Jurkat, Clone E6-1 (cell line): ENCODE measurements around the gene AFAP1L2.

ENCODE experiments used
- DNase-seq: peaks from one replicate; pipeline ENCODE4 v3.0.0-alpha.2; 2011; ENCODE audit warnings: low read depth, low spot score
- H3K4me3 ChIP-seq: 2 replicates; pipeline ENCODE4 v1.5.1; 2011; ENCODE audit warnings: mild to moderate bottlenecking, low read length, control low read depth, moderate library complexity

Gene AFAP1L2

GRCh38 chr10:114326795-114327194 lies 77.5 kb downstream of the AFAP1L2 start:
- no peak for DNase-seq

DNA sequence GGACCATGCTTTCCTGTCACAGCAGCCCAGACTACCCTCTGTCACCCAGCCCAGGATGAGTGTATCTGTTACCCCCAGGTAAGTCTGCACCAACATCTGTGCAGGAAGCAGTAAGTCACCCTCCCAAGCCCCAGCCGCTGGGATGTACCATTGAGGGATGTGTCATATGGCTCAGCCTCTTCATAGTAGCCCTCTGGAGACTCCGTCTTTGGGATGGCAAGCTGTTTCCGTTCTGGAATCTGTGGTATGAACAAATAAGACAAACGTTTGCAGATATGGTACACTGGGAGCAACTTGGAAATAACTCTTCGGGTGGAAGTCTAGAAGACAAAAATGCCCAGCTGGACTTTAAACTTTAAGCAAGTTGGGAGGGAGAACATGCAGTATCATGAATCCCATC lies 81.3 kb downstream of the AFAP1L2 start:
- no peak overlapping the region for H3K4me3 ChIP-seq
- no peak for DNase-seq

More at GRCh38 chr10:114326795-114327194, 77.5 kb downstream of the AFAP1L2 start:
- H3K4me3 ChIP-seq: no peak overlapping the region

GRCh38 chr10:114322344-114322743 lies 82.0 kb downstream of the AFAP1L2 start:
- DNase-seq: no peak
- no peak overlapping the region for H3K4me3 ChIP-seq

- H3K4me3 ChIP-seq: no peak overlapping the region
- no peak for DNase-seq
Observed at GRCh38 chr10:114320249-114321116, 83.8 kb downstream of the AFAP1L2 start.

DNA sequence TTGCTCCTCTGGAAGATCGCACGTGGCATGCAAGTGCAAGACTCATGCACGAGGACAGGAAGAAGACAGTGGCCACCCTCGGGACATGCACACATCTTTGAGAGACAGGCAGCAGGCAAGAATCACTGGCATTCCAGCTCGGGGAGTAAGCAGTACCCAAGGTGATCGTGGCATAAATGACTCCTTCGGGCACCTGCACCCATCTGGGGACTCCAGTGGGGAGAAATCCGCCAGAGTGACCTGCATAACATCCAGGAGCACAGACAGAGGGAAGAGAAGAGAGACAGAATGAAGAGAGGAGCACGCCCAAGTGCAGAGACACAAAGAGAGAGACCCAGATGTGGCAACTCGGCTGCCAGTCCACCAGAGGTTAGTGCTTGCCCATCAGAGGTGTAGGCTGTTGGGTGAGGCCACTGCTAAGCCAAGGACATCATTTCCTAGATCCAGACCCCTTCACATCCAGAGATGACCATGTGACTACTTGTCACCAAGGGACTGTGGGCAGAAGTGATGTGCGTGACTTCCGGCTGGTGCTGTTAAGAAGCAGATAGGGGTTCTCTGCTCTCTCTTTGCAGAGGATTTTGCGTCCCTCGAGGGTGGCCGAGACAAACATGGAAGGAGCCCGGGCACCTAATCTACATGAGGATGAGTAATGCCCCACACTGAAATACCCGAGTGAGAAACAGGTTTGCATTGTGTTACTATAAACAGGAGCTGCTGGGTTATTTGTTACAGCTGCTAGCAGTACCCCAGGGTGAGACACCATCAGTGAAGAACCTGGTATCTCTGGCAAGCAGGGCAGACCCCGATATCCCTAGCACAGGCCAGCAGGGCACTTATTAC lies 84.7 kb downstream of the AFAP1L2 start:
- no peak overlapping the region for H3K4me3 ChIP-seq
- no peak for DNase-seq

- DNase-seq: no peak
- H3K4me3 ChIP-seq: no peak overlapping the region
Observed at GRCh38 chr10:114316744-114317143, 87.6 kb downstream of the AFAP1L2 start.

DNA sequence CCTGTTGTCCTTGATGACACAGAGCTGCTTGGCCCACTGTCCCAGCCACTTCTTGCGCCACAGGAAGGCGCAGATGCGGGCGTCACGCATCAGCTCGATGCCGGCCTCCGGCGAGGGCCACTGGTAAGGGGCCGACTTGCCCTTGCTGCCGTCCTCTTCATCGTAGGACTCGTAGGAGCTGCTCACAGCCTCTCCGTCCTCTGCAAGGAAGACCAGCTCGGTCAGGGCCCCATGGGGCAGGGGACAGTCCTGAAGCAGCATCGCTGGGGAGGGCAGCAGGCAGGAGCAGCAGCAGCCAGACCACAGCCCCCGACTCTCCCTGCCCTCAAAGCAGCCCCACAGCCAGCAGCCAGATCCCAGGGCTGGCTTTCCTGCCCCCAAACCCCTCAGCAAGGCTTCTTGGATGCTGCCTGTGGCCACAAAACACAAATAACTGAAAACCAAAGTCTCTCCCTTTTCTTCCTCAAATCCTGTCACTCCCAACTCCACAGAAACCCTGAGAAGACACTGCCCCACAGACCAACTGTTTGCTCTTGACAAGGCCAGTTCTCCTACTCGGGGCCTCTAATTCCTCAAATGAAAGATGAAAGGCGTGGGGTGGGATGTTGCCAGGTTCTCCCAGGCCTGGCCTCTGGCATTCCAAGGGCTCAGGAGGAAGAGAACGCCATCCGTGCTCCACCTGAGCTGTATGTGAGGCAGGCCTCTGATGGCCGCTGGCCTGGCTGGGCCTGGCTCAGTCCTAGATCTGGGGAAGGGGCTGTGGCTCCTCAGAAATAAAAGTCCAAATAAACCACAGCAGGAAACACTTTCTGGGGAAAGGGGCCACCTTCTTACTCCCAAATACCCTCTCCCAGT lies 88.5 kb downstream of the AFAP1L2 start:
- no peak for DNase-seq
- H3K4me3 ChIP-seq: no peak overlapping the region

- H3K4me3 ChIP-seq: no peak overlapping the region
- DNase-seq: no peak
Observed at GRCh38 chr10:114313866-114314265, 90.4 kb downstream of the AFAP1L2 start.

GRCh38 chr10:114313139-114313538 lies 91.2 kb downstream of the AFAP1L2 start:
- H3K4me3 ChIP-seq: no peak overlapping the region
- no peak for DNase-seq

DNA sequence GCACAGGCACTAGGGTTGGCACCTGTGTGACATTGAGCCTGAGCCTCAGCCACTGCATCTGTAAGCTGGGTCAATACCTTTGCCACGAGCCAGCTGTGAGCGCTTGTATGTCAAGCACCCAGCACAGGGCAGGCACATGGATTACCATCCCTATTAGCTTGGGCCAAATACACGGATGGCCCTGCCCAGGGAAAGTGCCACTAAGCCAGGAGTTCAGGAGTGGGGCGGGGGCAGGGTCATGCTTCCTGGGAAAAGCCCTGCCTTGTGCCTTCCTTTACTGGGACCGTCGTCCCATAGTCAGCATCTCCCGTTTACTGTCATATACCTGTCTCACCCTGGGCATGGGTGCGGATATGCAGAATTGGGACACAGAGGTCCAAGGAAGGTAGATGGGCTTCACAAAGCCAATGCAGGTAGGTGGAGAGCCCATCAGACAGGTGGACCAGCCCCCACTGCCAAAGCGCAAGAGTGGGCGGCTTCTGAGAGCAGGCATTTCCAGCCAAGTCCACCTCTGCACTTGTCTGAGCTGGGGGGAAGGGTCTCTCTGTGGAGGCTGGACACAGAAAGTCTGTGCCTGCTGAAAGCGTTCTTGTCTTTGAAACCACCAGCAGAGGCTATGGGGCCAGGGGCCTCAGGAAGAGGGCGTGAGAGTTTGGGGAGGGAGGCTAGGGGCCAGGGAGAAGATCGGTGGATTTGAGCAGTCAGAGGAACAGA lies 92.6 kb downstream of the AFAP1L2 start:
- H3K4me3 ChIP-seq: no peak overlapping the region
- DNase-seq: no peak

GRCh38 chr10:114311023-114311422 lies 93.3 kb downstream of the AFAP1L2 start:
- no peak for DNase-seq
- H3K4me3 ChIP-seq: no peak overlapping the region

DNA sequence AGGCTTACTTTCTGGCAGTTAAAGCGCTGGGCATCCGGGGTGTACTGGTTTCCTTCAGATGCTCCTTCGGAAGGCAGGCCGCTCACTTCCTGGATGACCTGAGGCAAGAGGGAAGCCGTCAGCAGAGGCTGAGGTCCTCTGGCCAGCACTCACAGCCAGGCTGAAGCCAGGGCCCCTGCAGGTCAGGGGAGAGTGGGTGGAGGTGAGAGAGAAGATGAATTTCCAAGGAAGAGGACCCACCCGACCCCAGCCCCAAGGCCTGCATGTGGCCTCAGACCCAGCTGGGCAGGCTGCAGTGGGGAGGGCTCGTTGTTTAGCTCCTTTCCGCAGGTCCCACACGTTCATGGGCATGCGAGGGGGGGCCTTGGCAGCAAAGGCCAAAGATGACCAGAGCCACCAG lies 94.0 kb downstream of the AFAP1L2 start:
- no peak overlapping the region for H3K4me3 ChIP-seq
- no peak for DNase-seq

DNA sequence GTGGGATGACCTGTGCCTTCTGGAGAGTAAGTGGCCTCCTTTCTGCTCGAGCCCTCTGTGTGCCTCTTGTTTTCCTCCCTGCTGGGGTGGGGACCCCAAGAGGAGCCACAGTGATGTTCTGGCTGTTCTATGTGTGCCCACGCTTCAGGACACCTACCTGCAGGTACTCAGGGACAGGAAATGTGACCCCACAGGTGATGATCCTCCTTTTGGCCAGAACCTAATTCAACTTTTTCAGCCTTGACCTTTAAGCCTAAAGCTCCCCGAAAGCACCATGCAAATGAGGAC lies 95.0 kb downstream of the AFAP1L2 start:
- H3K4me3 ChIP-seq: no peak overlapping the region
- no peak for DNase-seq

GRCh38 chr10:114308531-114309363 lies 95.6 kb downstream of the AFAP1L2 start:
- H3K4me3 ChIP-seq: no peak overlapping the region
- no peak for DNase-seq

DNA sequence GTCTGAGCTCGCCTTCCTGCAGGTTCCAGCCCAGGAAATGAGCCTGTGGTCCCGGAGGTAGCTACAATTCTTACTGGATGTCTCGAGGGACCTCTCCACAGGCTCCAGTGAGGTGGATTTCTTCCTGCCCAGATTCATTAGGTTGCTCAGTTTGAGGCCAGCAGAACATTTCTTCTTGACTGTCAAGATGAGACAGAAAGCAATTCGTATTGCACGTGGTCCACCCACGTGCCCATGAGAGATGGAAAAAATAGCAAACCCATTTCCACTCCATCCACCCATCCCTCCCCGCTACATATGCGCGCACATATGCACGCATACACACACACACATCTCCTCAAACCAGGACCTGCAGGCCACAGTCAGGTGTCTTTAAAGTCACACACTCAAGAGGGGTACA lies 96.6 kb downstream of the AFAP1L2 start:
- H3K4me3 ChIP-seq: no peak overlapping the region
- no peak for DNase-seq

GRCh38 chr10:114306116-114306973 lies 98.0 kb downstream of the AFAP1L2 start:
- H3K4me3 ChIP-seq: no peak overlapping the region
- DNase-seq: no peak

GRCh38 chr10:114305521-114305925 lies 98.8 kb downstream of the AFAP1L2 start:
- no peak overlapping the region for H3K4me3 ChIP-seq

More at GRCh38 chr10:114305521-114305925, 98.8 kb downstream of the AFAP1L2 start:
- no peak for DNase-seq
